VCaP (cell line): ENCODE results near the gene DHODH.
A peak's percentile ranks its signal among the peaks of the same experiment; 100 is the strongest.

Experiments used
- H3K27ac ChIP-seq: fragments of 450-650 bp; 2 replicates; pipeline ENCODE4 v1.5.1; 2017
- CTCF ChIP-seq: fragments of 450-650 bp; conservative IDR thresholded peaks from 2 replicates; pipeline ENCODE4 v1.5.1; 2017; ENCODE audit warnings: mild to moderate bottlenecking, moderate library complexity

The DHODH gene

GRCh38 chr16:72015124-72015523 lies 6.6 kb downstream of the DHODH start:
- no peak for TF ChIP-seq CTCF
- no peak overlapping the region for H3K27ac ChIP-seq

DNA sequence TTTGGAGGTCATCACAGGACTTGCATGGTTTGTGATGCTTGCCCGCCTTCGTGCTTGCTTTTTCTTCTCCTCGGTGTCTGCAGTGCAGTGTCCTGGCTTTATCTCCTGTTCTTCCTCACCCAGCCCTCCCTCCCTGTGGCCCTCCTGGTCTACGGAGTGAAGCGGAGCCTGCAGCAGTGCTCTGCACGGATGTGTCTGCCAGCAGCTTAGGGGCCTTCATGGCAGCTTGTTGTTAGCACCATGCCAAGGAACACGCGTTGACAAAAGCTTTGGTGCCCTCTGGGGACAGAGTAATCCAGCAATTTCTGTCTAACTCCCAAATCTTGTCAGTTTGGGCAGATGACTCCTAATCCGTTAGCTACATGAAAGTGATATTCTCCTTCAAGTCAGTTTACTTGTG lies 9.9 kb downstream of the DHODH start:
- no peak for TF ChIP-seq CTCF
- no peak overlapping the region for H3K27ac ChIP-seq

- H3K27ac ChIP-seq = no peak overlapping the region
- no peak for TF ChIP-seq CTCF
Observed at GRCh38 chr16:72021043-72021442, 12.5 kb downstream of the DHODH start.

- H3K27ac ChIP-seq = peak overlapping the region; percentile 85
- TF ChIP-seq CTCF = no peak
Observed at GRCh38 chr16:72022127-72022526, 13.6 kb downstream of the DHODH start.

- H3K27ac ChIP-seq = peak overlapping the region; percentile 85
- no peak for TF ChIP-seq CTCF
Observed at GRCh38 chr16:72023962-72024361, 15.4 kb downstream of the DHODH start.

- peak overlapping the region; percentile 85 for H3K27ac ChIP-seq
- TF ChIP-seq CTCF = no peak
Observed at GRCh38 chr16:72024862-72025382, 16.4 kb downstream of the DHODH start.

DNA sequence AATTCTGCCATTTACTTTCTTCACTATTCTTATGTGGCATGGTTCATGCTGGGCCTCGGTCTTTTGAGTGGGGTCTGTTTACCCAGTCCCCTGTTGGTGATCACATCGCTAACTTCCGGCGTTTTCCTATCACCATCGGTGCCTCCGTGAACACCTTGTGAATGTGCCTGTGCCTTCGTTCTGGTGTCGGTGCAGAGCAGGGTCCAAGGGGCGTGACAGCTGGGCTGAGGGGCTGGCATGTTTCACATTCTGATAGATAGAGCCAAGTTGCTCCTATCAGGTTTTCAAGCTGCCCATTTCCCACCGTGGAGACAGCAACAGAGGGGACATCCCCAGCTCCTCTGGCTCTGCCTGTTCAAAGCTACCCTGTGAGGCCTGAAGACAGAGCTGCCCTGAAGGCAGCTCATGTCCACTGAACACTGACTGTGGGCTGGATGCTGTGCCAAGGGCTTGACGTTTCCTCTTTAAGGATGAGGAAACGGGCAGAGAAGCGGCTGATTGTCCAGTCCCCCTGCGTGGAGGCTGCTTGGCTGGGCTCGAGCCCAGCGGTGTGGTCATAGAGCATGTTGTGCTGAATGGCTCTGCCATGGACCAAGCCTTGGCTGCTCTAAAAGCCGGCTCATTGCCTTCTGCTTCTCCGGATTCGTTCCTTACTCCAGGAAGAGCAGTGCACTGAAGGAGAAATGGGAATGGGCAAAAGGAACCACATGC lies 17.0 kb downstream of the DHODH start:
- no peak for TF ChIP-seq CTCF
- peak overlapping the region; percentile 85 for H3K27ac ChIP-seq
